H1 (cell line): ENCODE results near the gene RGS17. TPM values are rescaled to one million over a fixed set of nuclear protein-coding genes. Genes with fewer than 3 reads are reported as not detected.

ENCODE experiments used
- ASH2L ChIP-seq: fragments of 200-600, 300-600 bp; sonication (generic); IDR thresholded peaks from one replicate; pipeline ENCODE4 v1.7.1; 2017; ENCODE audit warnings: low read length
- CBX8 ChIP-seq: fragments of 300-800, 300-1000 bp; sonication (generic); IDR thresholded peaks from 2 replicates; pipeline ENCODE4 v1.7.1; 2016; ENCODE audit warnings: low read depth, low read length, borderline replicate concordance
- CHD7 ChIP-seq: fragments of 300-600 bp; sonication (generic); IDR thresholded peaks from 2 replicates; pipeline ENCODE4 v1.7.1; 2012; ENCODE audit warnings: low read length, moderate library complexity, mild to moderate bottlenecking, inconsistent platforms; ENCODE audit not compliant: insufficient replicate concordance
- FOSL1 ChIP-seq: IDR thresholded peaks from 2 replicates; pipeline ENCODE4 v1.6.1; 2011; ENCODE audit warnings: mild to moderate bottlenecking, low read depth, low read length, moderate library complexity; ENCODE audit not compliant: insufficient read depth
- KDM1A ChIP-seq: fragments of 200-600, 300-600 bp; sonication (generic); IDR thresholded peaks from 2 replicates; pipeline ENCODE4 v1.7.1; 2016; ENCODE audit warnings: mild to moderate bottlenecking, low read length, borderline replicate concordance
- RXRA ChIP-seq: IDR thresholded peaks from 2 replicates; pipeline ENCODE4 v1.6.1; 2011; ENCODE audit warnings: low read depth, mild to moderate bottlenecking, low read length, moderate library complexity; ENCODE audit not compliant: insufficient read depth
- SIN3A ChIP-seq, 2 experiments: IDR thresholded peaks in 1 of 2; conservative IDR thresholded peaks in 1 of 2; 2 replicates each; pipeline ENCODE4 v1.6.1; 2011 to 2012; ENCODE audit warnings: low read length in 2 of 2, improper control_type of control experiment in 1 of 2, low read depth in 1 of 2, mild to moderate bottlenecking in 1 of 2
- SRF ChIP-seq: IDR thresholded peaks from 2 replicates; pipeline ENCODE4 v1.6.1; 2011; ENCODE audit warnings: mild to moderate bottlenecking, low read depth, low read length, moderate library complexity
- polyA plus RNA-seq, 7 experiments: library from polyadenylated mRNA; depleted of rRNA in 3 of 7; stranded (reverse) in 5 of 7; unstranded in 2 of 7; fragments of >200 nt in 5 of 7; fragments of 200-250 nt in 2 of 7; gene quantifications; 1 replicate in 5 of 7; 2 replicates in 1 of 7; 4 replicates in 1 of 7; pipeline versions ENCODE4 v1.2.1 to v1.2.3, GENCODE V29; 2011 to 2013; ENCODE audit warnings: missing spikeins in 2 of 7, mixed read lengths in 2 of 7
- total RNA-seq: library from RNA; stranded (reverse); fragmentation: NEBNext Ultra II Directional; extraction: Animal tissue kit (Norgen Biotek cat#: 25700); gene quantifications from 2 replicates; pipeline ENCODE4 v1.2.1, GENCODE V29; 2021

The RGS17 gene
- total and polyA plus RNA-seq, 2 of the 8 experiments (the other 6 are each of a cell fraction or from before 2014, with no cell fraction given), result 2.0 to 12.2 TPM

GRCh38 chr6:153047386-153047785 lies 83.7 kb downstream of the RGS17 start (continued):
- TF ChIP-seq CHD7, result no peak
- TF ChIP-seq CBX8, result no peak
- no peak for TF ChIP-seq SRF
- TF ChIP-seq KDM1A, result no peak
- no peak for TF ChIP-seq SIN3A (conservative IDR thresholded peaks at IDR 0.05 in 1 of 2, IDR thresholded peaks at IDR 0.05 in 1 of 2; ENCODE audit: low read depth in 1 of 2, low read length in 2 of 2)
- no peak for TF ChIP-seq RXRA
- no peak for TF ChIP-seq FOSL1
- no peak for TF ChIP-seq ASH2L
